Fibroblast of lung (primary cell): Measurements from ENCODE around the gene TSPAN5.

ENCODE experiments used
- EZH2 ChIP-seq: IDR thresholded peaks from 2 replicates; pipeline ENCODE4 v1.5.1; 2012; ENCODE audit warnings: low read length, control low read depth, mild to moderate bottlenecking; ENCODE audit errors: missing control alignments
- TF ChIP-seq, protein P1 (sequence below), 2 donors: IDR thresholded peaks in 1 of 2; conservative IDR thresholded peaks in 1 of 2; 1 replicate in 1 of 2; 2 replicates in 1 of 2; pipeline ENCODE4 v1.5.1; 2011 to 2012; ENCODE audit warnings: low read length in 2 of 2, control low read depth in 1 of 2, inconsistent platforms in 1 of 2, low read depth in 1 of 2, mild to moderate bottlenecking in 1 of 2

DNA sequence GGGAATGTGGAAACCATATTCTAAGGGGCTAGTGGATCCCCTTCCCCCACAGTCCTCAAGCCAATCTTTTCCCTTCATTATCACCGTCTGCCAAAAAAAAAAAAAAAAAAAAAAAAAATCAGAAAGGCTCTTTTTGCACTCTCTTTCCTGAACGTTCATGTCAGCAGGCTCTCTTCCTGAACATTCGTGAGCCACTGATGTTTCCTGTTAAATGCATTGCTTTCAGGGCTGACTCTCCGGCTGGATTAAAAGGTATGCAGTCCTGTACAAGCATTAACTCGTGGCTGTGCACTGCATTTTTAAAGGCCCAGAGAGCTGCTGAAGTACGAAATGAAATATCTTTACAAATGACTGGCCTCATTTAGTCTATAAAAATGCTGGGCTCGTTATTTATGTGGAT lies 34.0 kb upstream of the TSPAN5 start:
- TF ChIP-seq, protein P1, sequence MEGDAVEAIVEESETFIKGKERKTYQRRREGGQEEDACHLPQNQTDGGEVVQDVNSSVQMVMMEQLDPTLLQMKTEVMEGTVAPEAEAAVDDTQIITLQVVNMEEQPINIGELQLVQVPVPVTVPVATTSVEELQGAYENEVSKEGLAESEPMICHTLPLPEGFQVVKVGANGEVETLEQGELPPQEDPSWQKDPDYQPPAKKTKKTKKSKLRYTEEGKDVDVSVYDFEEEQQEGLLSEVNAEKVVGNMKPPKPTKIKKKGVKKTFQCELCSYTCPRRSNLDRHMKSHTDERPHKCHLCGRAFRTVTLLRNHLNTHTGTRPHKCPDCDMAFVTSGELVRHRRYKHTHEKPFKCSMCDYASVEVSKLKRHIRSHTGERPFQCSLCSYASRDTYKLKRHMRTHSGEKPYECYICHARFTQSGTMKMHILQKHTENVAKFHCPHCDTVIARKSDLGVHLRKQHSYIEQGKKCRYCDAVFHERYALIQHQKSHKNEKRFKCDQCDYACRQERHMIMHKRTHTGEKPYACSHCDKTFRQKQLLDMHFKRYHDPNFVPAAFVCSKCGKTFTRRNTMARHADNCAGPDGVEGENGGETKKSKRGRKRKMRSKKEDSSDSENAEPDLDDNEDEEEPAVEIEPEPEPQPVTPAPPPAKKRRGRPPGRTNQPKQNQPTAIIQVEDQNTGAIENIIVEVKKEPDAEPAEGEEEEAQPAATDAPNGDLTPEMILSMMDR (conservative IDR thresholded peaks at IDR 0.05 in 1 of 2, IDR thresholded peaks at IDR 0.05 in 1 of 2; ENCODE audit: low read depth in 1 of 2, low read length in 2 of 2): no peak
- no peak for TF ChIP-seq EZH2
